ENCODE data around the gene PIANP. TPM values are rescaled to one million over a fixed set of nuclear protein-coding genes. Genes with fewer than 3 reads are reported as not detected.
A peak's percentile ranks its signal among the peaks of the same experiment; 100 is the strongest.
"Not testable (repeated sequence)": the region's sequence is repeated elsewhere in the genome, so short reads cannot be mapped to it uniquely, and the experiment has no call there.

The PIANP gene
- total and polyA plus RNA-seq, 10 donors = 0.10 to 0.30 (median 0.24) TPM; not detected in 5

DNA sequence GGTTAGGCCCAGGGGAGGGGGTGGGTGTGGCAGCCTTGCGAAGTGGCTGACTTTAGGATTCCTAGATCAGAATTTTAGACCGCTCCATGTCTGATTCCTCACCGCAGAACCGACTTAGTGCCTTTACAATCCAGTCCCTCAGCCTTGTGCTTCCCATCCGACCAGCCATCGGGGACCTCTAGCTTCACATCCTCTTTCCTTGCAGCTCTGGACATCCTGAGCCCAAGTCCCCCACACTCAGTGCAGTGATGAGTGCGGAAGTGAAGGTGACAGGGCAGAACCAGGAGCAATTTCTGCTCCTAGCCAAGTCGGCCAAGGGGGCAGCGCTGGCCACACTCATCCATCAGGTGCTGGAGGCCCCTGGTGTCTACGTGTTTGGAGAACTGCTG, 23.8 kb upstream of the PIANP start:
- peaks cover 7 to 53% (median 17%) of the 10 kb centered on the region in 6 donors for H3K4me1 ChIP-seq
- peak; percentile 84 for DNase-seq
- H3K27ac ChIP-seq = peak overlapping the region; percentile 75 to 95 (median 92)
- TF ChIP-seq, protein P1, sequence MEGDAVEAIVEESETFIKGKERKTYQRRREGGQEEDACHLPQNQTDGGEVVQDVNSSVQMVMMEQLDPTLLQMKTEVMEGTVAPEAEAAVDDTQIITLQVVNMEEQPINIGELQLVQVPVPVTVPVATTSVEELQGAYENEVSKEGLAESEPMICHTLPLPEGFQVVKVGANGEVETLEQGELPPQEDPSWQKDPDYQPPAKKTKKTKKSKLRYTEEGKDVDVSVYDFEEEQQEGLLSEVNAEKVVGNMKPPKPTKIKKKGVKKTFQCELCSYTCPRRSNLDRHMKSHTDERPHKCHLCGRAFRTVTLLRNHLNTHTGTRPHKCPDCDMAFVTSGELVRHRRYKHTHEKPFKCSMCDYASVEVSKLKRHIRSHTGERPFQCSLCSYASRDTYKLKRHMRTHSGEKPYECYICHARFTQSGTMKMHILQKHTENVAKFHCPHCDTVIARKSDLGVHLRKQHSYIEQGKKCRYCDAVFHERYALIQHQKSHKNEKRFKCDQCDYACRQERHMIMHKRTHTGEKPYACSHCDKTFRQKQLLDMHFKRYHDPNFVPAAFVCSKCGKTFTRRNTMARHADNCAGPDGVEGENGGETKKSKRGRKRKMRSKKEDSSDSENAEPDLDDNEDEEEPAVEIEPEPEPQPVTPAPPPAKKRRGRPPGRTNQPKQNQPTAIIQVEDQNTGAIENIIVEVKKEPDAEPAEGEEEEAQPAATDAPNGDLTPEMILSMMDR (IDR thresholded peaks at IDR 0.05 in 8 of 11, conservative IDR thresholded peaks at IDR 0.05 in 3 of 11) = no peak
- no peak for TF ChIP-seq POLR2AphosphoS5 (IDR thresholded peaks at IDR 0.05)
- TF ChIP-seq POLR2A (IDR thresholded peaks at IDR 0.05) = no peak
- WGBS, 5 donors = 4 to 12% (median 7%) methylated on average over 10 of the region's 10 CpGs
- peaks cover 0 to 41% (median 21%) of the 10 kb centered on the region in 6 donors for H3K36me3 ChIP-seq
- no peaks in the 10 kb centered on the region for H3K27me3 ChIP-seq (replicated peaks in 1 of 7)
- peak overlapping the region; percentile 35 to 84 (median 58) for H3K4me3 ChIP-seq
- H3K9me3 ChIP-seq = no peaks in the 10 kb centered on the region
- intact Hi-C loops (cut with DNase I; ENCODE audit: low total_unique reads) = no loop called here

DNA sequence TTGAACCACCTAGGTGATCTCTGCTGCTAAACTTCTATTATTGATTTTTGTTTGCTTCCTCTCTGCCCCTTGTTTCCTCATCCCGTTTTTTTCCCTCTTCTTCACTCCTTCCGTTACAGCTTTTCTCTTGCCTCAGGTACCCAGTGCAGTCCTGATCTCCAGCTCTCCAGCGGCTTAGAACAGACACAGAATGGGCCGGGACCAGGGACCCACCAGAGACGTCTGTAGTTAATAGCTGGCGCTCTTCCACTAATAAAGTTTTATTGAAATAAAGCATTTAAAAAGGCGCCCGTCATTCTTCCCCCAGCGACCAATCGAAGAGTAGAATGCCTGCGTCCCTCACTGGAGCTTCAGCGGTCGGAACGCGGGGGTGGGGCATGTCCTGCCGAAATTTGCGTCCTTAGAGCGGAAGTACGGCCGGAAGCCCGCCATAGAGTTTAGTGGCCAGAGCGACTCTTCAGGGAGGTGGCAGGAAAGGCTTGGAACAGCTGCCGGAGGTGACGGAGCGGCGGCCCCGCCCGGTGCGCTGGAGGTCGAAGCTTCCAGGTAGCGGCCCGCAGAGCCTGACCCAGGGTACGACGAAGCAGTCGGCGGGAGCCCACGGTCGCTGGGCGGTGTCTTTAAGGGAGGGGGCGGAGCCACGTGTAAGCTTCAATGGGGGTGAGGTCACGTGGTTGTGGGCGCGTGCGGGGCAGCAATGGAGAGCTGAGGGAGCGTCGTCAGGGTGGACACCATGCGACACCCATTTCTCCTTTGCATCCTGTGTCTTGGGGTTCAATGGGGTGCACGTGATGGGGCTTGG, 23.2 kb upstream of the PIANP start, which contains the start of gene COPS7A:
Gene COPS7A, plus strand, starts transcription at position 440 of the 802 bp plus-strand sequence. CDS start 611 bp downstream, outside the sequence.
- TF ChIP-seq, protein P1 (IDR thresholded peaks at IDR 0.05 in 8 of 11, conservative IDR thresholded peaks at IDR 0.05 in 3 of 11) = peak in 5 of 11 experiments; percentile 19 to 52 (median 27)
- peak; percentile 94 to 97 (median 94) for TF ChIP-seq POLR2AphosphoS5 (IDR thresholded peaks at IDR 0.05)
- TF ChIP-seq POLR2A (IDR thresholded peaks at IDR 0.05) = peak in 1 of 3 donors; percentile 55
- peak within 1 kb of the TSS; percentile 75 to 95 (median 92) for H3K27ac ChIP-seq
- H3K4me1 ChIP-seq = peaks cover 7 to 49% (median 17%) of the 10 kb centered on the region in 6 donors
- peak; percentile 100 for DNase-seq
- peak within 1 kb of the TSS; percentile 35 to 84 (median 58) for H3K4me3 ChIP-seq
- intact Hi-C loops (cut with DNase I; ENCODE audit: low total_unique reads) = no loop called here
- 0 to 1% (median 0%) methylated on average over 36 to 49 of the region's 49 CpGs for WGBS, 5 donors
- H3K27me3 ChIP-seq (replicated peaks in 1 of 7) = no peaks in the 10 kb centered on the region
- H3K36me3 ChIP-seq = peaks cover 0 to 35% (median 15%) of the 10 kb centered on the region in 6 donors
- H3K9me3 ChIP-seq = no peaks in the 10 kb centered on the region

DNA sequence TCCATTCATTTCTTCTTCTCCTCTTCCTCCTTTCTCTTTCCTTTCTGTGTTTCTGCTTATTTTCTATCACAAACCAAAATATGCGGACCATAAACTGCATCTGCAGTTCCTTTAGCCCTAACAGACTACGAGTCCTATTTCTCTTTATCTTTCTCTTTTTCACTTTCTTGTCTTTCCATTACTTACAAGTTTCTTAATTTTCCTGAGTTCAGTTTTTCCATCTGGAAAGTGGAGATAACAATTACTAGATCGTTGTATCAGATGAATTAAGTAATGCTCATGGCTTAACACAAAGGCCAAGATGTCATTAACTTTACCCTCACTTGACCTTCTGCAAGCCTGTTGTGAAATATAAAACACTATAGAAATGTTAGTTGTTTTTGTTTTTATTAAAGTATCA, 22.2 kb upstream of the PIANP start:
- H3K9me3 ChIP-seq = no peaks in the 10 kb centered on the region
- 74 to 84% (median 78%) methylated on average over 3 of the region's 3 CpGs for WGBS, 5 donors
- TF ChIP-seq POLR2AphosphoS5 (IDR thresholded peaks at IDR 0.05) (no peak), POLR2A (IDR thresholded peaks at IDR 0.05) (no peak)
- TF ChIP-seq, protein P1 (IDR thresholded peaks at IDR 0.05 in 8 of 11, conservative IDR thresholded peaks at IDR 0.05 in 3 of 11) = no peak
- H3K4me3 ChIP-seq = no peak overlapping the region
- no peak for DNase-seq
- peaks cover 7 to 45% (median 15%) of the 10 kb centered on the region in 6 donors for H3K4me1 ChIP-seq
- peak overlapping the region in 2 of 8 donors; percentile 92 to 95 for H3K27ac ChIP-seq
- intact Hi-C loops (cut with DNase I; ENCODE audit: low total_unique reads) = no loop called here
- no peaks in the 10 kb centered on the region for H3K27me3 ChIP-seq (replicated peaks in 1 of 7)
- H3K36me3 ChIP-seq = peaks cover 0 to 25% (median 6%) of the 10 kb centered on the region in 6 donors

DNA sequence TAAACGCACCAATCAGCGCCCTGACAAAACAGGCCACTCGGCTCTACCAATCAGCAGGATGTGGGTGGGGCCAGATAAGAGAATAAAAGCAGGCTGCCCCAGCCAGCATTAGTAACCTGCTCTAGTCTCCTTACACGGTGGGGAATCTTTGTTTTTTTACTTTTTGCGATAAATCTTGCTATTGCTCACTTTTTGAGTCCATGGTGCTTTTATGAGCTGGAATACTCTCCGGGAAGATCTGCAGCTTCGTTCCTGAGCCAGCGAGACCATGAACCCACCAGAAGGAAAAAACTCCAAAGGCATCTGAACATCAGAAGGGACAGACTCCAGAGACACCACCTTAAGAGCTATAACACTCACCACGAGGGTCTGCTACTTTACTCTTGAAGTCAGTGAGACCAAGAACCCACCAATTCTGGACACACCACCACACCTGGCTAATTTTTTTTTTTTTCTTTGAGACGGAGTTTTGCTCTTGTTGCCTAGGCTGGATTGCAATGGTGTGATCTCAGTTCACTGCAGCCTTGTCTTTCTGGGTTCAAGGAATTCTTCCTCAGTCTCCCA, 16.3 kb upstream of the PIANP start:
- 77 to 93% (median 85%) methylated on average over 8 to 9 of the region's 10 CpGs for WGBS, 5 donors
- no peaks in the 10 kb centered on the region for H3K9me3 ChIP-seq
- H3K4me1 ChIP-seq = no peaks in the 10 kb centered on the region
- no peak overlapping the region for H3K4me3 ChIP-seq
- intact Hi-C loops (cut with DNase I; ENCODE audit: low total_unique reads) = no loop called here
- H3K27me3 ChIP-seq (replicated peaks in 1 of 7) = peaks cover 0 to 31% (median 3%) of the 10 kb centered on the region in 7 donors
- DNase-seq = no peak
- H3K27ac ChIP-seq = no peak overlapping the region
- H3K36me3 ChIP-seq = no peaks in the 10 kb centered on the region
- TF ChIP-seq POLR2A (IDR thresholded peaks at IDR 0.05) (no peak), POLR2AphosphoS5 (IDR thresholded peaks at IDR 0.05) (no peak)
- TF ChIP-seq, protein P1 (IDR thresholded peaks at IDR 0.05 in 8 of 11, conservative IDR thresholded peaks at IDR 0.05 in 3 of 11) = no peak

DNA sequence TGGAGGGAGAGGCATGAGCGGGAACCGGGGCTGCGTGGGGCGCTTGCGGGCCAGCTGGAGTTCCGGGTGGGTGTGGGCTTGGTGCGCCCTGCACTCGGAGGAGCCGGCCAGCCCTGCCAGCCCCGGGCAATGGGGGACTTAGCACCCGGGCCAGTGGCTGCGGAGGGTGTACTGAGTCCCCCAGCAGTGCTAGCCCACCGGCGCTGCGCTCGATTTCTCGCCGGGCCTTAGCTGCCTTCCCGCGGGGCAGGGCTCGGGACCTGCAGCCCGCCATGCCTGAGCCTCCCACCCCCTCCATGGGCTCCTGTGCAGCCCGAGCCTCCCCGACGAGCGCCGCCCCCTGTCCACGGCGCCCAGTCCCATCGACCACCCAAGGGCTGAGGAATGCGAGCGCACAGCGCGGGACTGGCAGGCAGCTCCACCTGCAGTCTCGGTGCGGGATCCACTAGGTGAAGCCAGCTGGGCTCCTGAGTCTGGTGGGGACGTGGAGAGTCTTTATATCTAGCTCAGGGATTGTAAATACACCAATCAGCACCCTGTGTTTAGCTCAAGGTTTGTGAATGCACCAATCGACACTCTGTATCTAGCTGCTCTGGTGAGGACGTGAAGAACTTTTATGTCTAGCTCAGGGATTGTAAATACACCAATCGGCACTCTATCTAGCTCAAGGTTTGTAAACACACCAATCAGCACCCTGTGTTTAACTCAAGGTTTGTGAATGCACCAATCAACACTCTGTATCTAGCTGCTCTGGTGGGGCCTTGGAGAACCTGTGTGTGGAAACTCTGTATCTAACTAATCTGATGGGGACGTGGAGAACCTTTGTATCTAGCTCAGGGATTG, 15.6 kb upstream of the PIANP start:
- H3K36me3 ChIP-seq; H3K27ac ChIP-seq; DNase-seq; H3K9me3 ChIP-seq; intact Hi-C loops (cut with DNase I; ENCODE audit: low total_unique reads); H3K4me1 ChIP-seq; H3K4me3 ChIP-seq: not testable (repeated sequence)
- H3K27me3 ChIP-seq (replicated peaks in 1 of 7) = peaks cover 0 to 36% (median 3%) of the 10 kb centered on the region in 7 donors
- WGBS, 5 donors = 89 to 97% (median 92%) methylated on average over 10 to 34 of the region's 41 CpGs

Data from spleen (tissue), 11 donors.